Activated CD8-positive, alpha-beta memory T cell treated with anti-CD3 and anti-CD28 coated beads for 4 hours (primary cell): ENCODE results near the gene IGFBP3.

Experiments used
- DNase-seq, 2 donors: peaks; one replicate each; pipeline ENCODE4 v3.0.0-alpha.2; 2020; ENCODE audit warnings: low read depth in 2 of 2

The IGFBP3 gene

GRCh38 chr7:45922810-45923209 is 1.7 kb upstream of the IGFBP3 start:
- no peak for DNase-seq

- no peak for DNase-seq
Measured at GRCh38 chr7:45921699-45922519, 837 bp upstream of the IGFBP3 start.

DNA sequence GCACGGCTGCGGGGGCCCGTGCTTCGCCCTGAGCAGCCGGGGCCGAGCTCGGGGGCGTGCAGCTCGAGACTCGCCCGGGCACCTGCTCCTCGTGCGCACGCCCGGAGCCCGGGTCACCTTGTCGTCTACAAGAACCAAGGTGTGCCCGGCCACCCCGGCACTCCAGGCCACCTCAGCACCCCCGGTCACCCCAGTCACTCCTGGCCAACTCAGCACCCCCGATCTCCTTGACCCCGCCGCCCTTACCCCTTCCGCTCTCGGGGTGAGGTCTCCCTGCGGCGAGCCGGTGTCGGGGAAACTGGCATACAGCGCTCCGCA is 268 bp upstream of the IGFBP3 start:
- DNase-seq: no peak

GRCh38 chr7:45919993-45920459 is 1.0 kb downstream of the IGFBP3 start:
- no peak for DNase-seq

DNA sequence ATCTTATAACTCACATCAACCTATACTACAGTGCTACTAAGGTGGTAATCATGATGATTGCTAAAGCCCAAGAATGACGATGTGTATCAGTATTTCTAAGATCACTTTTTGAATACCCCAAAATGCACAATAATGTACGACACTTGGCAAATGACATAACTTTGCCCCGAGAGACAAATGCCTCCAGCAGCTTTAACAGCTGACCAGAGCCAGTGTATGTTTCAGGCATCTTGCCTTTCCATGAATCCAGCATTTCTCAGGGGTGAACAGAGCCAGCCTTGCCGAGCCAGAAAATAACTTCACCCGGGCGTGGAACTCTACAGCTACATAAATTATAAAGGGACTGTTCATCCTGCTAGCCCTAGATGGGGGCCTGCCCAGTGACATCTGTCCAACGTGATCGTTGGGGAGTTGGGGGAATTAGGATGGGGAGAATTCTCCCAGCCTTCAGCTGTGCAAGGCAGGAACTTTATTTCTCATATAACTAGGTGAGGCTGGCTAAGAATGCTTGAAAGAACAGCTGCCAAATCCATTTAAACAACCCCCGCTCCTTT is 1.8 kb downstream of the IGFBP3 start:
- no peak for DNase-seq

GRCh38 chr7:45918556-45918955 is 2.5 kb downstream of the IGFBP3 start:
- no peak for DNase-seq

DNA sequence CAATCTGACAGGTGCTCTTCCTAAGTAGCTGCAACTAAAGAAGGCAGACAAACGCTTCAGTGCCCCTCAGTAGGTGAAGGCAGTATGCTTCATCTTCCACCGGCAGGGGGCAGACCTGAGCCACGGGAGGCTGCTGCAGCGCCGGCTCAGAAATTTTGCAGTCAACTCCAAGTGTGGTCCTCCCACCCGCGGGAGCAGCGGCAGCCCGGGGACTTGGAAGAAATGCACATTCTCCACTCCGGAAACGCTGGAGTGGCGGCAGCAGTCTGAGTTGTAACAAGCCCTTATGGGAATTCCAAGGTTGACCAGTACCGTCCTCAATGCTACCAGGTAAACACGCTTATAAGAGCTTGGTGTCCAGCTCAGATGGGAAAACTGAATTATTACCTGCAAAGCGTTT is 3.4 kb downstream of the IGFBP3 start:
- DNase-seq: peak; percentile 26 to 42

- no peak for DNase-seq
Measured at GRCh38 chr7:45917064-45917463, 4.0 kb downstream of the IGFBP3 start.

DNA sequence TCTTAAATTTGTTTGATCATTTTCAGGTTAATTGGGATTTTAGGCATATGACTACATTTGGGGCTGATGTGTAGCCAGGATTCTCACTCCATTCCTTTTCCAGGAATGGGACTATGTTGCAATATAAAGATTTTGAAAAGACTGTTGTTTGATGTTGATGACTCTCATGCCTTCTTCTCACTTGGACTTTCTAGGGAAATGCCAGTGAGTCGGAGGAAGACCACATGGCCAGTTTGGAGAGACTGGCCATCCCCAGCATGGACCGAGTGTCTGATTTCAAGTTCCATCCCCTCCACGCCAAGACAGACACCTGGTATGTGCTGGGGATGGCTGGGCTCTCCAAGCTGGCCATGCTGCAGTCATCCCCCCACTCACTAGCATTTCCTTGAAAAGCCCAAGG is 5.5 kb downstream of the IGFBP3 start:
- DNase-seq: no peak

- no peak for DNase-seq
Measured at GRCh38 chr7:45914911-45915310, 6.2 kb downstream of the IGFBP3 start.

DNA sequence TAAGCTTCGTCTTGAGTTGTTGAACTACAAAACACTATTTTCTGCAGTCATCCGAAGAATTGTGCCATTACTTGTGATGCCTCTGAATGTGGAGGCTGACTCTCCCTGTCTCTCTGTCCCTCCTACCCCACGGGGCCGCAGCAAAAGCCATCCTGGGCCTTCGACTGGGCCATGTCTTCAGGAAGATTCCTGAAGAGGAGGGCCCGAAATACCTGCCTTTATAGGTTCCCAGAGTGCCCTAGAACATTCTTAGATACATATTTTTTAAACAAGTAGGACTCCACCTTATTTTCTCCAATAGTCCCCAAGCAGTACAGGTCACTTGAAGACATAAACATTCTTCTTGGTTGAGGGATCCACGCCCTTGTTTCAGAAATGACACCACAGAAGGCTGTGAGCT is 8.1 kb downstream of the IGFBP3 start:
- DNase-seq: no peak

DNA sequence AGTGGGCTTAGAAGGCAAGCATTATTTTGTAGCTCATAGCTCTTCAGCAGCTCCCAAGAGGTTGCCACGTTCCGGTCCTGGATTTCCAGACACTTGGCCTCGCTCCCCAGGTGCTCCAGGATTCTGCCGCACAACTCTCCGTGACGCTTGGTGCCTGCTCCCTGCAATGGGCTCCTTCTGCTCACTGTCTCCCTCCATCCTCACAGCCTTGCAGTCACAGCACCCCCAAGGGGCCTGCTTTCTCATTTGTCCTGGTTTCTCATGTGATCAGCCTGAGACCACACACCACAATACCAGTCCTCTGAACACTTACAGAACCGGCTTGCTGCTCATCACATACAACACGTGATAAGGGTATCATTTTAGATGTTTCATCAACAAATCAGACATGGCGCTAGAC is 9.8 kb downstream of the IGFBP3 start:
- no peak for DNase-seq

DNA sequence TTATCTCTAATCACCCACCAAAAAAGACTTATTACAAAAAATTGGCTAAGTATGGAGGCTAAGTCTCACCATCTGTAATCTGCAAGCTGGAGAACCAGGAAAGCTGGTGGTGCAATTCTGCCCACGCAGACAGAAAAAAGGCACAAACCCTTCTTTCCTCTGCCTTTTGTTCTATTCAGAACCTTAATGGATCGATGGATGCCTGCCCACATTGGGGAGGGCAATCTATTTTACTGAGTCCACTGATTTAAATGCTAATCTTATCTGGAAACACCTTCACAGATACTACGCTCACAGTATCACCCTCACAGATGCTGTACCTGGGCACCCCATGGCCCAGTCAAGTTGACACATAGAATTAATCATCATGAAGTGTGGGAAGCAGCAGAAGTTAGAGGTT is 10.2 kb downstream of the IGFBP3 start:
- no peak for DNase-seq

DNA sequence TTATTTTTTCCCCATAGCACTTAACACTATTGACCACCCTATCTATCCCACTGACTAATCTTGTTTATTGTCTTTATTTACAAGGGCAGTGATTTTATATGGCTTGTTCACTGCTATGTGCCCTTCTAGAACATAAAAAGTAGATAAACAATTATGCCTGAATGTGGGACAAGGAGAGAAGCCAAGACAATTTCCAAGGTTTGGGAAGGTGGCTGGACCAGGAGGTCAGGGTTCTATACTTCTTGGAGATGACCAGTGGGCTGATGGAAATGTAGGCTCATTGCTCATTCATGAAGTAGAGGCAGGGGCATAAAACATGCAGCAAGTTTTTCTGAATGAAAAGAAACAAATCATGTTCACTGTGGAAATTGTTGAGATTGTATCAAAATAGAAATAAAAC is 11.5 kb downstream of the IGFBP3 start:
- no peak for DNase-seq

DNA sequence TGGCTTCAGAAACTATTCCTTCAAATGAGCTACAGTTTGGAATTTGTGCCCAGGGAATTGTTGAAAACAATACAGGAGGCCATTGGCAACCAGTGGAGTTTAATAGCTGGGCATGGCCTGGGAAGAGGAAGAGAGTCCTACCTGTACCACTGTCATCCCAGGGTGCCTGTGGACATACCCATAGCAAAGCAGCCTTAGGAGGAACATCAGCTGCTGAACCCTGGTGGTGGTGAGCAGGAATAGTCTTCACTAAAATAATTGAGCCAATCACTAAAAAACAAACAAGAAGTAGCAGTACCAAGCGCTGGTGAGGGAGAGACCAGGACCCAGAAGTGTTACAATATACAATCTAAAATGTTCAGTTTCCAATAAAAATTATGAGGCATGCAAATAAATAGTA is 18.3 kb downstream of the IGFBP3 start:
- DNase-seq: no peak

GRCh38 chr7:45901566-45901965 is 19.5 kb downstream of the IGFBP3 start:
- DNase-seq: no peak

DNA sequence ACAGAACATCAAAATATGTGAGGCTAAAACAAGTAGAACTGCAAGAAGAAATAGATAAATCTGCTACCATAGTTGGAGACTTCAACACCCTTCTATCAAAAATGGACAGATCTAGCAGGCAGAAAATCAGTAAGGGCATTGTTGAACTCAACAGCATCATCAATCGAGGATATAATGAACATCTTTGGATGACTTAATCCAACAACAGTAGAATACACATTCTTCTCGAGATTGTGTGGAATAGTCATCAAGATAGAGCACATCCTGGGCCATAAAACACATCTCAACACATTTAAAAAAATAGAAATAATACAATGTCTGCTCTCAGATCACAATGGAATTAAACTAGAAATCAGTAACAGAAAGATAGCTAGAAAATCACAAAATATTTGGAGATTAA is 22.9 kb downstream of the IGFBP3 start:
- no peak for DNase-seq

GRCh38 chr7:45897042-45897690 is 23.9 kb downstream of the IGFBP3 start:
- no peak for DNase-seq

DNA sequence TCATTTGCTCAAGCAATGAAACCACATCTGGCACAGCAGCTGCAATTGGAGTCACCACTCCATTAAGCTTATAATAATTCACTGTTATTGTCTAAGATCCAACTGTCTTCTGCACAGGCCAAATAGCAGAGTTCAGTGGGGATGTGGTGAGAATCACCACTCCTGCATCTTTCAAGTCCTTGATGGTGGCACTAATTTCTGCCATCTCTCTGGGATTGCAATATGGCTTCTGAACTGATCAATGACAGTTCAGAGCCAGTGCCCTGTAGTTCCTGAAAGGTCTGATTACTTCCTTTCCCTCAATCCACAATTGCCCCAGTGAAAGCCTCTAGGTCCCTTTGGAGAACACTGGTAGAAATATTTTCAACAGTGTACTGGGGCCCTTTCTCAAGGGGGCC is 26.4 kb downstream of the IGFBP3 start:
- no peak for DNase-seq

GRCh38 chr7:45893996-45894664 is 26.9 kb downstream of the IGFBP3 start:
- no peak for DNase-seq

DNA sequence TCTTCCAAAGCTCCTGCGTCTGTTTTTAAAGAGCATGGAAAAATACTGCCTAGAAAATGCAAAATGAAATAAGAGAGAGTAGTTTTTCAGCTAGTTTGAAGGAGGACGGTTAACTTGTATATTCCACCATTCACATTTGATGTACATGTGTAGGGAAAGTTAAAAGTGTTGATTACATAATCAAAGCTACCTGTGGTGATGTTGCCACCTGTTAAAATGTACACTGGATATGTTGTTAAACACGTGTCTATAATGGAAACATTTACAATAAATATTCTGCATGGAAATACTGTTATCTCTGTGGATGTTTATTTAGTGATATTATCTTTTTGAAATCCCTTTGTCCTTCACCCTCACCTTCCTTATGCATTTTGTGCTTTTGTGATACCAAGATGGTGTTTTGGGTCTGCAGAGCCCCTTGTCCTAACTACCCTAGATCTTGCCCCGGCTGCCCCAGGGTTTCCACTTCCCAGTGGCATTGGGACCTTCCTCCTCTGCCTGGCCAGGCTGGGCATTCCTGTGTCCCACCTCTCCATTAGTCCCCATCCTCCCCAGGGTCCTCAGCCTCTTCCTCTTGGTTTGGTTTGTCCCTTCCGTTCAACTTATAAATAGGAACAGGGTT is 27.6 kb downstream of the IGFBP3 start:
- no peak for DNase-seq

- DNase-seq: no peak
Measured at GRCh38 chr7:45892407-45893035, 28.6 kb downstream of the IGFBP3 start.
